K562 treated with DMSO at 1 percent for 24 hours (cell line): Measurements from ENCODE around the gene GPR153. TPM values are rescaled to one million over a fixed set of nuclear protein-coding genes. Genes with fewer than 3 reads are reported as not detected.

Experiments
- total RNA-seq: library from RNA; unstranded; fragments of 300-600 nt; gene quantifications from 2 replicates; pipeline ENCODE4 v1.2.3, GENCODE V29; 2022; ENCODE audit warnings: low read depth; ENCODE audit not compliant: insufficient read depth

GPR153 gene
- 3.0 and 3.2 TPM in 2 replicates for total RNA-seq

DNA sequence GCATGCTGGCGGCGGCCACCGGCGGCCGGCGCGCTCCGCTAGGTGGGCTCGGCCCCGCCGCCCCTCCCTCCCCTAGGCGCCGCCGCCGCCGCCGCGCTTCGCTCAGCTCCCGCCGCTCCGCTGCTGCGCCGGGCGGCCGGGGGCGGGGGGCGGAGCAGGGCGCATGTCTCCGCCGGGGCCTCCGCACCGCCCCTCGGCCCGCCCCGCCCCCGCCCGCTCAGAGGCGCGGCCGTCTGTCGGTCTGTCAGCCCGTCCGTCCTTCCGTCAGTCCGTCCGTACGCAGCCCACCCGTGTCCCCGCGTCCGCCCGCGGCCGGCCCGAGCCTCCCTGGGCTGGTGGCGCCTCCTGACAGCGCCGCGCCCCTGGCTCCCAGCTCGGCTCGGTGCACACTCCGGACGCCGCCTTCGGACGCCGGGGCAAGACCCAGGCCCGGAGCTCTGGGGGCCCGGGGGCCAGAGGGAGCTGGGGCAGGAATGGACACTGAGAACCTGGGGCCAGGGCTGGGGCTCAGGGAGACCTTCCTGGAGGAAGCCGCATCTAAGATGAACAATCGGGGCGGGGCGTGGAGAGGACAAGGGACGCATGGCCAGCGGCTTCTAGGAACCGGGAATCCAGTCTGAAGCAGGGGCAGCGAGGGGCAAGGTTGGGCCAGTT is at the start of gene GPR153:
GPR153 (minus strand) TSS at position 138 of the 654 bp plus-strand sequence. CDS start 6,193 bp downstream, outside the sequence.

DNA sequence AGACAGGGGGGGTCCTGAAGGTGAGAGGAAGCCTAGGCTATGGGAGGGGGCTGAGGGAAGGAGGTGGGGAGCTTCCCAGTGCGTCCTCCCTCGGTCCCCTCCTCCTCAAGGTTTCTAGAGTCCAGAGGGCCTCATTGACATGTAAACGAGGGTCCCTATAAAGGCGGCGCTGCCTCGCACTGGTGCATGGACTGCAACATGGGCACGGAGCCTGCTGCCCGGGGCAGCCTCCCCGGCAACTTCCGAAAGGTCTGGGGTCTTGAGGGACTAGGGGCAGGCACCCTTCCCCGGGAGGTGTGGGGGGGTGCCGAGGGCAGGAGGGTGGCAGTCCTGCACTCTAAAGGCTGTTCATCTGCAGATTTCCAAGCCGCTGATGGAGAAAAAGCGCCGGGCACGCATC is 16.9 kb downstream of the GPR153 start, which contains the start of gene HES3:
HES3 (plus strand) TSS at position 187 of the 400 bp plus-strand sequence; CDS start at position 374, 187 bp downstream.

DNA sequence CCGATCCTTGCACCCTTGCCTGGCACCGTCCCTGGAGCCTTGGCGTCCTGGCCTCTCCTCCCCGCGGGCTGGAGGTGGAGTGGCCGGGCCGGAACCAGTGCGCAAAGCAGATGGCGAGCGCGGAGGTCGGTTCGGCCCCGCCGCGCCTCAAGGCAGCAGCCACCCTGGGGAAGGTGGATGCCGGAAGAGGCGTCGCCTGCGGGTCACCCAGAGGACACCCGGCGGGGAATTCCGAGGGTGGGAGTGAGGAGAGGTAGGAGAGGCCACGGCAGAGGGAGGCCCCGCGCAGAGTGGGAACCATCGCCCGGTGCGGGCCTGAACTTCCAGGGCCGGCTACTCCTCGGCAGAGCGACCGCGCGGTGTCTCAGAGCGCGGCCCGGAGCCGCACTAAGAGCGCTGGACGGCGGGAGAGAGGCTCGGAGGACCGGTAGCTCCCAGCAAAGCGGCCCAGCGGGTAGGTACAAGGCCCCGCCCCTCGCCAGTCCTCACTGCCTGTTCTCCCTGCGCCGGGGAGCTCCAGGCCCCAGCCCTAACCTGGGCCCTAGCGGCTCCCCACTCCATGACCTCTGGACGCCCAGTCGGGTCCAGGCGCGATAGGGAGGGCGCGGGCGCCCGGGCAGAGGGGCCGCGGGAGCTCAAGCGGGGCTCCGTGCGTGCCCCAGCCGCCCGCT is 54.9 kb downstream of the GPR153 start, which contains the start of gene RNF207:
RNF207 (plus strand) TSS at position 271 of the 671 bp plus-strand sequence. CDS start 417 bp downstream, outside the sequence.

DNA sequence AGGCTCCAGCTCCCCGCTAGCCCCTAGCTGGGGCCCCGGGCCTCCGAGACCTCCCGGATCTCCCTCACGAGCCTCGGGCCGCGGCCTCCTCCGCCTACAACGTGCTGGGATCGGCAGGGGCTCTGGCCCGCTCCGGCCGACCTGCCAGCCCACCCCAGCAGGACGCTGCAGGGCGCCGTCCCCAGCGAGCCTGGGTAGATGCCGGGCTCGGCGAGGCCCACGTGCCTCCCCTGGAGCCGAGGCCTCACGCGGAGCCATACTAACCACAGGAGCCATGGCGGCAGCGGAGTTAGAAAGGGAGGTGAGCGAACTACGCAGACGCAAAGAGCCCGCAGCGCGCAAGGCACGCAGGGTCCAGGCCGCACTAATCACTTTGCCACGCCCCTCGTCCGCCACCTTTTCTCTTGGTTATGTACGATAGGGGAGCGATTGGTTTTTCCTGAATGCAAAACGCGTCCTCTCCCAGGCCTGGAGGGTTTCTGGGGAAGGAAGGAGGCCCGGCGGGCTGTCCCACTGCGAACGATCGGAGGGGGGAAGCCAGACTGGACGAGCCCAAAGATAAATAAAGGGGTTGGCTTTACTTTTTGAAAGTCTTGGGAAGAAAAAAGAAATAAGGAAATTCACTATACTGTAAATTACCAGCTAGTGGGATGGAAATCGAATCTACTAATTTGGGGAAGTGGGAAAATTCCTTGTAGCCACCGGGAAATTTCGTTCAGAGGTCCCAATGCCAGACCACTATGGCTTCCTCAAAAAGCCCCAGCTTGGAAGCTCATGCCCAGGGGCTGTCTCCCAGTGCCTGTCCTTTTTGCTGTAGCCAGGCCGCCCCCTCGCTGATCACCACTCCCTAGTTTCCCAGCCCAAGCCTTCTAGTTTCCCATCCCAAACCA is 61.4 kb downstream of the GPR153 start, which contains the start of gene RPL22:
RPL22 (minus strand) TSS at position 298 of the 890 bp plus-strand sequence; CDS start at position 276, 22 bp downstream.

Other genes starting within 250 kb of the GPR153 start
- 30.7 and 32.0 TPM in 2 replicates for gene KCNAB2, start 215.2 kb downstream of the GPR153 start, total RNA-seq
- gene CHD5, start 80.8 kb downstream of the GPR153 start, total RNA-seq = 0.06 and 0.12 TPM in 2 replicates
- 280 and 312 TPM in 2 replicates for gene RPL22, start 61.5 kb downstream of the GPR153 start, total RNA-seq
- 13.2 and 13.6 TPM in 2 replicates for gene RNF207, start 55.0 kb downstream of the GPR153 start, total RNA-seq
- gene ICMT, start 25.1 kb downstream of the GPR153 start, total RNA-seq = 54.5 and 57.7 TPM in 2 replicates
- not detected in 2 replicates for gene HES3, start 16.9 kb downstream of the GPR153 start, total RNA-seq
- 86.2 and 97.4 TPM in 2 replicates for gene ACOT7, start 132.7 kb upstream of the GPR153 start, total RNA-seq
- gene HES2, start 158.8 kb upstream of the GPR153 start, total RNA-seq = not detected in 2 replicates
- 4.8 and 7.7 TPM in 2 replicates for gene ESPN, start 163.7 kb upstream of the GPR153 start, total RNA-seq
- gene TNFRSF25, start 205.1 kb upstream of the GPR153 start, total RNA-seq = 1.1 TPM in 1 of 2 replicates, not detected in the other
- gene PLEKHG5, start 230.6 kb upstream of the GPR153 start, total RNA-seq = 0.09 TPM in 1 of 2 replicates, not detected in the other